Epithelial cell of proximal tubule (primary cell): ENCODE measurements around the gene GMEB2. TPM values are rescaled to one million over a fixed set of nuclear protein-coding genes. Genes with fewer than 3 reads are reported as not detected.
"Not testable (repeated sequence)": the region's sequence is repeated elsewhere in the genome, so short reads cannot be mapped to it uniquely, and the experiment has no call there.

ENCODE experiments used
- DNase-seq: peaks from one replicate; pipeline ENCODE4 v3.0.0-alpha.2; 2011; ENCODE audit warnings: low read depth
- H3K4me3 ChIP-seq: 2 replicates; pipeline ENCODE4 v1.5.1; 2011; ENCODE audit warnings: low read depth, mild to moderate bottlenecking, low read length
- total RNA-seq: library from RNA; depleted of rRNA; stranded (reverse); fragments of >200 nt; gene quantifications from 2 replicates; pipeline ENCODE4 v1.2.3, GENCODE V29; 2015
- TF ChIP-seq, protein P1 (sequence below): conservative IDR thresholded peaks from 2 replicates; pipeline ENCODE4 v1.5.1; 2012; ENCODE audit warnings: low read depth, mild to moderate bottlenecking, low read length

Gene GMEB2
- total RNA-seq, 1 donor from 2014 or later = 10.5 TPM

DNA sequence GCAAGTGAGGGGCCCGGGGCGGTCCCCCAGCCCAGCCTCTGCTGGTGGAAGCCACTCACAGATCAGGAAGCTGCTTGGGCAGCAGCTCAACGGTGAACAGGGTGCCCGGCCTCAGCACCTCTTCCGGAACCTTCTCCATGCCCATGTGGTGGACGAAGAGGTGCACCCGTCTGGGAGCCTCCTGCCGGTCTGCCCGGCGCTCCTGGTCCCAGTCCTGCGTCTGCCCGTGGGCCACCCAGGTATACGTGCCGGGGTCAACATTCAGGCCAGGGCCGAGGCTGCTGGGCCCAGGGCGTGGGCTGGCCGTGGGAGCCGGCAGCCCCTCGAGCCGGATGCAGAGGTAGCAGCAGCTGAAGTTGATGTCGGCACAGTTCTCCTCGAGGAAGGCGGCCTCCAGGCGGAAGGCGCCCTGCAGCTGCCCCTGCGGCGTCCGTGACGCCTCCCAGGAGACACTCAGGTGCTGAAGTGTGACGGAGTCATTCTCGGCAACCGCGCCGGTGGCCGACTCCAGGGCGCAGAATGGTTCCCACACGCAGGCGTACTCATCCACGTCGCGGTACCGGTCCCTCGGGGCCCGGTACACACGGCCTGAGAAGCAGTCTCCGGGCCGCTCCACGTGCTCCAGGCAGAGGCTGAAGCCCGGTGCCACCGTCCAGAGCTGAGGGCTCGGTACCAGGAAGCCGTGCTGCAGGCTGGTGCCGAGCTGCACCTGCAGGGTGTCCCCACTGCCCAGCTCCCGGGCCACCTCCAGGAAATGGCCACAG, 64.3 kb downstream of the GMEB2 start:
- no peak for DNase-seq
- no peak overlapping the region for H3K4me3 ChIP-seq
- TF ChIP-seq, protein P1, sequence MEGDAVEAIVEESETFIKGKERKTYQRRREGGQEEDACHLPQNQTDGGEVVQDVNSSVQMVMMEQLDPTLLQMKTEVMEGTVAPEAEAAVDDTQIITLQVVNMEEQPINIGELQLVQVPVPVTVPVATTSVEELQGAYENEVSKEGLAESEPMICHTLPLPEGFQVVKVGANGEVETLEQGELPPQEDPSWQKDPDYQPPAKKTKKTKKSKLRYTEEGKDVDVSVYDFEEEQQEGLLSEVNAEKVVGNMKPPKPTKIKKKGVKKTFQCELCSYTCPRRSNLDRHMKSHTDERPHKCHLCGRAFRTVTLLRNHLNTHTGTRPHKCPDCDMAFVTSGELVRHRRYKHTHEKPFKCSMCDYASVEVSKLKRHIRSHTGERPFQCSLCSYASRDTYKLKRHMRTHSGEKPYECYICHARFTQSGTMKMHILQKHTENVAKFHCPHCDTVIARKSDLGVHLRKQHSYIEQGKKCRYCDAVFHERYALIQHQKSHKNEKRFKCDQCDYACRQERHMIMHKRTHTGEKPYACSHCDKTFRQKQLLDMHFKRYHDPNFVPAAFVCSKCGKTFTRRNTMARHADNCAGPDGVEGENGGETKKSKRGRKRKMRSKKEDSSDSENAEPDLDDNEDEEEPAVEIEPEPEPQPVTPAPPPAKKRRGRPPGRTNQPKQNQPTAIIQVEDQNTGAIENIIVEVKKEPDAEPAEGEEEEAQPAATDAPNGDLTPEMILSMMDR = no peak

DNA sequence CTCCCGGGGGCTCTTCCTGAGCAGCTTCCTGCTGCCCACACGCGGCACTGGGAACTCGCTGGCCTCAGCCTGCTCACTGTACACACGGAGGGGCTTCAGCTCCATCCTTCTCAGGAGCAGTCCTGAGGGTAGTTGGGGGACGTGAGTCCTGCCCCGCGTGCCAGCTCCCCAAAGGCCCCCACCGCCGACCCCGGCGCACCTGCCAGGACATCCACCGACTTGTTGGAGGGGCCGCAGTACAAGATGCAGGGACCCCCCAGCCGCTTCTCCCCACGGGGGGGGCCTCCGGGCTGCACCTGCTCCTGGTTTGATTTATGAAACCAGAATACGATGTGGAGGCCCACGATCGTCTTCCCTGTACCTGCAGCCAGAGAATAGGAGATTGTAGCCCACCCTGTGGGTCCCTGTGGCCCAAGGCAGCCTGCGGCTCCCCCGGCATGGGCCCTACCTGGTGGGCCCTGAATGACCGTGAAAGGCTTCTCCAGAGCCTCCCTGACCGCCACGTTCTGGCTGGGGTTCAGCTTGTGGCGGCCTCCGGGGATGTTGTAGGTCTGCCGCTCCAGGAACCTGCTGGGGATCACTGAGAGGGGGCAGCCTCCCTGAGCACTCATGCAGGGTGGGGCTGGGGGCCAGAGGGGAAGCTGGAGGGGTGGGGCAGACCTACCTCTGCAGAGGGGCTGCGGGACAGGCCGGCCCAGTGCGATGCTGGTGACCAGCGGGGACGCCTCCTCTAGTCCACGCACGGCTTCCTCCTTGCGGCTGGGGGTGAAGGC, 65.1 kb downstream of the GMEB2 start:
- no peak overlapping the region for H3K4me3 ChIP-seq
- TF ChIP-seq, protein P1 = no peak
- DNase-seq = no peak

DNA sequence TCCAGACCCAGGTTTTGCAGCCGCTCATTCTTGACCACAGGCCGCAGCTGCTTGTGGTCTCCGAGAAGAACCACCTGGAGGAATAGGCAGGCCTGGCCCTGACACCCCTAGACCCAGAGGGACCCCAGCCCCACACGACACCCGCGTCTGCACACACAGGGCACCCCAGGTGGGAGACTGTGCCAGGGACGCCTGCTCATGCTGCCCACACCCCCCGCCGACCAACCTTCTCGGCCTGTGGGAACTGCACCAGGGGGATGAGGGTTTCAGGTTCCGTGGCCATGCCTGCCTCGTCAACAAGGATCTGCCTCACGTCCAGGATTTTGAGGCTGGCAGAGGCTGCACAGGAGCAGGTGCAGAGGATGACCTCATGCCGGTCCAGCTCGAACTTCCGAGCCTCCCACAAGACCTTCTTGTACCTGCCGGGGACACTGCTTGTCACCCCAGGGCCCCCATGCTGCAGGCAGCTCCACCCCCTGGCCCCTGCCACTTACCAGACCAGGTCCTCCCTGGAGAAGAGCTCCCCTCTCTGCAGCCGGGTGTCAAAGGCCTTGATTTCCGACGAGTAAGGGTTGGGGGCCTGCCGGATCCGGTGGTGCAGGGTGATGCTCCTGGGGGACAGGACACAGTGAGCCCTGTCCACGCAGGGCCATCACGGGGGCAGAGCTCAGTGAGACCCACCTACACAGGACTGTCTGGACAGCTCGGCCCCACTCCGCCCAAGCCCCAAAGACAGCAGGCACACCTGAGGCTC, 65.9 kb downstream of the GMEB2 start:
- no peak for DNase-seq
- no peak overlapping the region for H3K4me3 ChIP-seq
- TF ChIP-seq, protein P1 = no peak

DNA sequence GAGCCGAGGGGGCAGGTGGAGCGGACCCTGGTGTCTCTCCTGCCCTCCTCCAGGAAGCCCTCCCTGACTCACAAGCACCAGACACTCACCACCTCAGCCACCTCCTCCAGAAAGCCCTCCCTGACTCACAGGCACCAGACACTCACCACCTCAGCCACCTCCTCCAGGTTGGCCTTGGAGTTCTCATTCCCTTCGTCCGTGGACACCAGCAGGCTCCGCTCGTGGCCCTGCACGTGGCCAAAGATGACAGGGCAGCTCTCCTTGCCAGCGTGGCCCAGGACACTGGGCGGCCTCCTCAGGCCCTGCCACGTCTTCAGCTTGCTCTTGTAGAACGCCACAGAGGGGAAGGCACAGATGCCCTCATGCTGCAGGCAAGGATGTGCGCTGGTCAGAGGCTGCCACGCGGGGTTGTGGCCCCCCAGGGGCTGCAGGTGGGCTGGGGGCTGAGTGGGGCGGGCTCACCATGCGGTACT, 66.5 kb downstream of the GMEB2 start:
- no peak for DNase-seq
- TF ChIP-seq, protein P1 = no peak
- H3K4me3 ChIP-seq = no peak overlapping the region

DNA sequence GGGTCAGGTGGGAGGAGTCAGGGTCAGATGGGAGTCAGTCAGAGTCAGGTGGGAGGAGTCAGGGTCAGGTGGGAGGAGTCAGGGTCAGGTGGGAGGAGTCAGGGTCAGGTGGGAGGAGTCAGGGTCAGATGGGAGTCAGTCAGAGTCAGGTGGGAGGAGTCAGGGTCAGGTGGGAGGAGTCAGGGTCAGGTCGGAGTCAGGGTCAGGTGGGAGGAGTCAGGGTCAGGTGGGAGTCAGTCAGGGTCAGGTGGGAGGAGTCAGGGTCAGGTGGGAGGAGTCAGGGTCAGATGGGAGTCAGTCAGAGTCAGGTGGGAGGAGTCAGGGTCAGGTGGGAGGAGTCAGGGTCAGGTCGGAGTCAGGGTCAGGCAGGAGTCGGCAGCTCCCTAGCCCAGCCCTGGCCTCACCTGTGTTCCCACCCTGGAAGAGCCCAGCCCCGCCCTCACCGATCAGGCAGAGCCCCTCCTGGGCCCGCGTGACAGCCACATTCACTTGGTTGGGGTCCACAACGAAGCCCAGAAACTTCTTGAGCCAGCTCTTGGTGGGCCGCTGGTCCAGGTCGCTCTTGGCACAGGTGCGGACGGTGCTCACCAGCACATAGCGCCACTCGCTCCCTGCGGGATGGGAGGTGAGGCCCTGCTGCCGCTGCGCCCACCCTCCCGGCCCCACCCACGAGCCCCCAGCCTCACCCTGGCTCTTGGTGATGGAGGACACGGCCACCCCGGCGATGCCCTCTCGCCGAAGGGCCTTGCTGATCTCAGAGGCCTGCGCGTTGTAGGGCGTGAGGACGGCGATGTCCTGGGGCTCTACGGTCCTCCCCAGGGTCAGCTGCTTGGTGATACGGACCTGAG, 67.2 kb downstream of the GMEB2 start:
- H3K4me3 ChIP-seq, DNase-seq: not testable (repeated sequence)

DNA sequence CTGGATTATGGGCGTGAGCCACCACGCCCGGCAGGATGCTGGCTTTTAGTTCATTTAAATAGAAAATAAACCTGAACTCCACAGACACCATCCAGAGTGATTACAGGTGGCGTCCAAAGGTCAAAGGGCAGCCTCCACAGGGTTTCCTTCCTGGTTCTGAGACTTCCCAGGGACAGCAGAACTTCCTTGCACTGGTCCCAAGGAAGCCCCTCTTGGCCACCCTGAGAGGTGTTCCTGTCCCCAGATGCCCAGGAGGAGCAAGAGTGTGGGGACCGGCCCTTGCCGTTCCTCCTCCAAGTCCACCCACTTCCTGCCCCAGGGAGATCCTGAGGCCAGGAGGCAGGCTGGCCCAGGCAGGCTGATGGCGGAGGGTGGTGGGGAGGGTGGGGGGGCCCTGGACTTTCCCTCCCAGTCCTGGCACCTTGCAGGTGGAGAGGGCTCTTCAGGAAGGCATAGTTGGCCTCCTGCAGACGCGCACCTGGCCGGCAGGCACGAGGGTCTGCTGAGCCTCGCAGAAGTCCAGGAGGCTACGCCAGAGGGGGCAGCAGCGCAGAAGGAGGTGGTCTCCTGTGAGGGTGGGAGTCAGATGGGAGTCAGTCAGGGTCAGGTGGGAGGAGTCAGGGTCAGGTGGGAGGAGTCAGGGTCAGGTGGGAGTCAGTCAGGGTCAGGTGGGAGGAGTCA, 68.0 kb downstream of the GMEB2 start:
- TF ChIP-seq, protein P1 = no peak
- H3K4me3 ChIP-seq = no peak overlapping the region
- no peak for DNase-seq
